NCI-H1417 (cell line): ENCODE results near the gene PNPLA1.

Source experiments
- DNase-seq, 3 experiments: peaks; one replicate each; lab custom pipeline; 2025; lab: John Stamatoyannopoulos, UW

The PNPLA1 gene

DNA sequence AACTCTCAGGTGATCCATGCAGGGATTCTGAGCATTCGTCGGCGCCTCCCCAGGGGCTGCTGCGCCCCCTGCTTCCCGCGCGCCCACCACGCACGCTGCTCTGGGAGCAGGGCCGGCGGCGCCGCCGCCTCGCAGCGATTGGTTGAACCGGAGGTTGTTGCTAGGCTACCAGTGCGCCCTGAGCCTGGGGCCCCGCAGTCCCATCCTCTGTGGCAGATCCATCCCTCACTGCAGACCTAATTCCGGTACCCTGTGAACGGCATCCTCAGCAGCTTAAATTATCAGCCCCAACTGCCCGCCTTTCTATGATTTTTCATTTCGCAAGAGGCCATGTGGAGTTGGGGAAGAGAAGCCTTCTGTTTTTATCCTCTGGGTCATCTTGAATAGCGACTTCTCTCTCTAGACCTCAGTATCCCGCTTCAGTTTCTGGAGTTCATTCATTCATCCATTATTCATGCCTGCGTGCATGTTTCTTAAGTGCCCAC, 15.4 kb downstream of the PNPLA1 start:
- no peak for DNase-seq

- no peak for DNase-seq
Observed at GRCh38 chr6:36285797-36286196, 15.9 kb downstream of the PNPLA1 start.

- no peak for DNase-seq
Observed at GRCh38 chr6:36286858-36287257, 17.0 kb downstream of the PNPLA1 start.

DNA sequence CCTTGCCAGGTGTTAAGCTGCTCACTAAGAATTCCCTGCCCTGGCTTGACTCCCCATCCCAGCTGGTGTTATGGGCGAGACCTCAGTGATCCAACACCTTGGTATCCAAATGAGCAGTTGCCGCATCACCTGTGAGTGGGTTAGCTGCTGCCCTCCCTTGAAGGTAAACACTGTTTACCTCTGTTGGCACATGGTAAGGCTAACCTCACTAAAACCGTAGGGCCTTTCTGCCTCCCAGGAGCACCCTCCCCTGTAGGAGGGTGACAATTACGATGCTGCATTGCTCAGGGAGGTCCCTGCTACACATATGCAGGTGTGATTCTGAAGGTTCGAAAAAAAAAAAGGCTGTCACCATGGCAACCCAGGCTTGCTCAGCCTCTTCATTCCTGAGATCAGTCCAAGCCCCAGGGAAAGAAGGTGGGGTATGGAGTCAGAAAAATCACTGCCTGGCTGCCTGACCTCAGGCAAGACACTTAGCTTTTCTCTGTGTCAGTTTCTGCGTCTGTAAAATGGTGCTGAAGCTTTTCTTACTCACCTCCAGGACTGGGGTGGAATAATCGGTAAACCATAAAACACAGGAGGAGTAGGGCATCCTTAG, 19.5 kb downstream of the PNPLA1 start:
- peak; percentile 79 to 96 (median 87) for DNase-seq

- no peak for DNase-seq
Observed at GRCh38 chr6:36290668-36291620, 21.1 kb downstream of the PNPLA1 start.

DNA sequence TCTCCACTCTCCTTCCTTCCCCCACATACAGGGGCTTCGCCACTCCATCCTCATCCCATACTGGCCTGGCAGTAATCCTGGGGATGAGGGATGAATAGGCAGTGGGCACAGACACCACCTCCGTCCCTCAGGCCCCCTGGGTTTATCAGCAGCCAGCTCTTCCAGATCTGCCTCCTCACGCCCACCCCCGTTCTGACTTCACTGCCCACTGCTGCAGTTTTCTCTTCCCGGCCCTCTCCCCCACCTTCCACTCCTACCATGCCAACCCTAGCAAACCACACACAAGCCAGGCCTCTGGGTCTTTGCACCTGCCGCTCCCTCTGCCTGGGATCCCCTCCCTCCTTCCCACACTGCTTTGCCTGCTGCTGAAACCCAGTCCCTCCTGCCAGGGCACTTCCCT, 22.3 kb downstream of the PNPLA1 start:
- no peak for DNase-seq

DNA sequence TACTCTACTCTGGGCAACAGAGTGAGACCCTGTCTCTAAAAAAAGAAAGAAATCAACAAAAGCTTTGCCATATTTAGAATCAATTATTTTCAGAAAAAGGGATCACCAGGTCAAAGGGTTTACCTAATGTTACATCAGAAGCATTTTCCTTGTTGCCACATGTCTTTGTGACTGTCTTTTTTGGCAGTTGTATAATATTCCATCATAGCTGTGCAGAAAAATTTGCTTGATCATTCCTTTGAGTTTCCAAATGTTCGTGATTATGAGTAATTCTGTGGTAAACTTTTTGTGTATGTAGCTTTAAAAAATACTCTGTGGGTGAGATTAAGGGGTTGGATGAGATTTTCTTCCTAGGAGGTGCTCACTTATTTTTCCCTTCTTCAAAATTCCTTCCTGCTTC, 26.4 kb downstream of the PNPLA1 start:
- no peak for DNase-seq

GRCh38 chr6:36297051-36297450, 27.2 kb downstream of the PNPLA1 start:
- no peak for DNase-seq

DNA sequence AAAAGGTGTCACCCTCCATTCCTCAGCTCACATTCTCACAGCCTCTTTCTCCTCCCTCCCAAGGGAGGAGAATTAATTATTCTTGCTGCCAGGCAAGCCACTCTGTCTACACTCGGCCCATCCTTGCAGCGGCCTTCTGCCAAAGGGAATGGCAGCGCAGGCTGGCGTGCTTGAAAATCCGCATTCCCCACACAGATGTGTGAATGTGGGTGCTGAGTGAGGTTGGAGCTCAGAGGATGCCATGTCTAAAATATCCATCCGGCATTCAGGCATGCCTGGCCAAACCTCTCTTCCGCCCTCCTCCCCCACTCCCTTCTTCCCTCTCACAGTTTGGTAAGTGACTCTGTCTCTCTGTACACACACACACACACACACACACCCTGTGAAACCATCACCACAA, 27.7 kb downstream of the PNPLA1 start:
- no peak for DNase-seq

- DNase-seq: no peak
Observed at GRCh38 chr6:36298027-36298426, 28.2 kb downstream of the PNPLA1 start.

DNA sequence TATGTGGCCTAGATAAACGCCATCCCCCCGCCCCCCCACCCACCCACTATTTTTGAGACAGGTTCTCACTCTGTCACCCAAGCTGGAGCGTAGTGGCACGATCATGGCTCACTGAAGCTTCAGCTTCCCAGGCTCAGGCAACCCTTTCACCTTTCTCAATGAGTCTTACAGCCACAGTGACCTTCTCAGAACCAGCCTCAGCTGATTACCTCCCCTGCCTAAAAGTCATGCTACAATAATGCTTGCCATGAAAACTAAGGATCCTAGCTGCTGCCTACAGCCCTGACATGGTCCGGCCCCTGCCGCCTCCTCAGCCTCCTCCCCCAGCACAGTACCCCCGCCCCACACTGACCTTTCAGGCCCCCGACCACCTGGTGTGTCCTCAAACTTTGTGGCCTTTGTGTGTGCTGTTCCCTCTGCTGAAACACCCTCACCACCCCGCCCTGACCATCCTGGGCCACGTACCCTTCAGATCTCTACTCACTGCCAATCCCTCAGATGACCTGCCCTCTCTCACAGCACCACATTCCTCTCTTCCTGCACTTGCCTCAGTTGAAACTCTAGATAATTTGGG, 31.3 kb downstream of the PNPLA1 start:
- no peak for DNase-seq

DNA sequence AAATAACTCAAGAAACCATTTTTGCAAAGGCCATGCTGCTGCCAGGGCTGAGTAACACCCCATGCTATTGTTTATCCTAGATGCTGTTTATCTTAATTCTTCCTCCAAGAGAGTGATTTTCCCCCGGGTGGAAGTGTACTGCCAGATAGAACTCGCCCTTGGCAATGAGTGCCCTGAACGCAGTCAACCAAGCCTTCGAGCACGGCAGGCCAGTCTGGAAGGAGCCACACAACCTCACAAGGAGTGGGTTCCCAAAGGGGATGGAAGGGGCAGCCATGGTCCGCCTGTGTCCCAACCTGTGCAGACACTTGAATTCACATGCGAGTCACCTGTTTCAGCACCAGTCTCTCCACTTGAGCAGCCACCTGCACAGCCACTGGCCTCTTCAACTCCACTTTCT, 31.9 kb downstream of the PNPLA1 start:
- DNase-seq: peak in 1 of 3 experiments; percentile 82

- peak; percentile 58 to 85 (median 82) for DNase-seq
Observed at GRCh38 chr6:36302227-36302976, 32.5 kb downstream of the PNPLA1 start.

- DNase-seq: no peak
Observed at GRCh38 chr6:36305885-36306284, 36.0 kb downstream of the PNPLA1 start.

- DNase-seq: no peak
Observed at GRCh38 chr6:36306375-36306774, 36.5 kb downstream of the PNPLA1 start.

- DNase-seq: no peak
Observed at GRCh38 chr6:36308514-36308913, 38.7 kb downstream of the PNPLA1 start.

DNA sequence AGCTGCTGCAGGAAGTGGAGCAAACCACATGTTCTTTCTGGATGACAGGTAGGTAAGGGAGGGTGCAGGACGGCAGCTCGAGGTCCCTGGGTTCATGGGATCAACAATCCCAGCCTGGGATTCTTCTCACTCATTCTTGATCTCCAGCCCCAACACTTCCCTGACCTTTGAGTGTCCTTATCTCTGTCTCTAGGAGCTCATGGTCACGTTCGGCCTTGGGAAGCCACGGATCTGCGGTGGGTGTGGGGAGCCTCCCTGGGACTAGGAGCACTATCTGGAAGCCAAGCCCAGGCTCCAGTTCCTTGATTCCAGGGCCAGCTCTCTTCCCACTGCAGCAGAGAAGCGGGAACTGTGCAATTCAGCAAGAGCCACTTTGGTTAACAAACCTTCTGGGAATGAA, 39.3 kb downstream of the PNPLA1 start:
- no peak for DNase-seq

GRCh38 chr6:36309900-36310299, 40.0 kb downstream of the PNPLA1 start:
- DNase-seq: no peak

DNA sequence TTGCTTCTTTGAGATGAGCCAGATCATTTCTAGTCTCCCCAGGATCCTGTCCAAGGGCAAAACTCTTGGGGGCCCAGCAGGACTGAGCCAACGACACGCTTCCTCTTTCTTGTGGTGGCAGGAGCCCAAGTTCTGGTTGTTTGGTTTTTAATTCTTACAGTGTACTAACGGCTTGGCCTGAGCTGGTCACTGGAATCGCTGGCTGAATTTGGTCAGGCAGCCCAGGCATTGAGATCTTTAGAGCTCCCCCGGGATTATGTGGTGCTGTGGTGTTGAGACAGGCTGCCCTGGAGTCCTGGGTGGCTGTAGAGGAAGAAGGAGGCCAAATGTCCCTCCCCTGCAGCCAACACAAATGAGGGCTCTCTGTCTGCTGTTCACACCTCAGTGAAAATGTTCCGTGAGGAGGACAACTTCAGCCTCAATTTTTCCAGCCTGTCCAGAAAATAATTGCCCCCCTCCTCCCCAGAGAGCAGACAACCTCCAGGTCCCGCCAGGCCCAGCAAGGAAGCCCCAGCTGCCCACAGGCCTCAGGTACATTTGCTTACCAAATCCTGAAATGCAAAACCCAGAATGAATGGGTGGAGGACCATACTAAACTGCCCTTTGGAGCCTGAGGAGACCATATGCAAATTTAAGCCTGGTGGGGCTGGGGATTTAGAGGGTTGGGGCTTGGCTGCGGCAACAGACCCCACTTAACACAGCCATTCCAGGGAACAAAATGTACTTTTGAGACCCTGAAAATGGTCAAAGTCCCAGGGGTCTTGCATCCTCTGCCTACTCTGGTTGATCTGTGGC, 43.2 kb downstream of the PNPLA1 start:
- DNase-seq: no peak

- no peak for DNase-seq
Observed at GRCh38 chr6:36313649-36313936, 43.7 kb downstream of the PNPLA1 start.

DNA sequence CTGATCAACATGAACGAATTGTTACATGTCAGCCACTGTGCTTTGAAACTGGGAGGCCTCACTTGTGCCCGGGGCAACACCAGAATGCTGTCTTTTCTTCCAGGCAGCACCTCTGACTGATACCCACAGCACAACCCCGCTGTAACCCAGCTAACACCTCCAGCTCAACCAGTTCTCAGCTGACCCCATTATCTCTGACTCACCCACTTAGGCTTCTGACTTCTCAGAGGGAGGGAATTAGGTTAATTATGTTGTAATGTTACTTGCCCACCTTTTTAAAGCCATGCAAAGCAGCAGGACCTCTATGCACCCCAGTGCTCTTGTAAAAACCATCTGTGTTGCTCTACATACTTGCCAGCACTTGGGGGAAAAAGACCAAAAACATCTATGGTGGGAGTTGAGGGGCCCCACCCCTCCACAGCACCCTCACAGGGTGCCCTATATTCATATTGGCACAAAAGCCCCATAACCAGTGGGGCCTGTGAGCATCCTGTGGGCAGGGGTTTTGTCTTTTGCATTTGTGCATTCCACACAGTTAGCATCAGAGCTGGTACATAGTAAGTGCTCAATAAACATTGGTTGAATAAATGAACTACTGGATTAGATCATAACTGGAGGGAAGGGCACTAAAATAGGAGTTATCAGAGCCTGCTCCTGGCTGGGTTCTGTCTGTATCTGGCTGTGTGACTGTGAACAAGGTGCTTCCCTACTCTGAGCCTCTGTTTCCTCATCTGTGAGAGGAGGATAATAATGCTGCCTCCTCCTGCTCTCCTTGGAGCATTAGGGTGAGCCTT, 44.6 kb downstream of the PNPLA1 start:
- peak in 2 of 3 experiments; percentile 48 to 75 for DNase-seq
